Neuronal stem cell (in vitro differentiated cells): Measurements from ENCODE around the gene KRT86.
A peak's percentile ranks its signal among the peaks of the same experiment; 100 is the strongest.

Experiments
- DNase-seq: peaks from one replicate; pipeline ENCODE4 v3.0.0-alpha.2; 2013; ENCODE audit warnings: low spot score
- H2AFZ ChIP-seq: one replicate; pipeline ENCODE4 v1.6.1; 2013; ENCODE audit warnings: mild to moderate bottlenecking, low read length, inconsistent platforms
- H2AK5ac ChIP-seq: 2 replicates; pipeline ENCODE4 v1.6.1; 2013; ENCODE audit warnings: low read depth, mild to moderate bottlenecking, inconsistent platforms, low read length, moderate library complexity, mixed read lengths
- H2BK120ac ChIP-seq: 2 replicates; pipeline ENCODE4 v1.6.1; 2013; ENCODE audit warnings: low read depth, mild to moderate bottlenecking, inconsistent platforms, low read length, moderate library complexity, mixed read lengths
- H2BK12ac ChIP-seq: one replicate; pipeline ENCODE4 v1.6.1; 2013; ENCODE audit warnings: low read length, inconsistent platforms
- H2BK15ac ChIP-seq: 2 replicates; pipeline ENCODE4 v1.6.1; 2013; ENCODE audit warnings: mild to moderate bottlenecking, low read length, inconsistent platforms, mixed read lengths
- H2BK5ac ChIP-seq: one replicate; pipeline ENCODE4 v1.6.1; 2013; ENCODE audit warnings: inconsistent platforms, mild to moderate bottlenecking, low read length, moderate library complexity
- H3K14ac ChIP-seq: one replicate; pipeline ENCODE4 v1.6.1; 2013; ENCODE audit warnings: low read length, inconsistent platforms
- H3K18ac ChIP-seq: 2 replicates; pipeline ENCODE4 v1.6.1; 2013; ENCODE audit warnings: low read length, inconsistent platforms
- H3K23ac ChIP-seq: 2 replicates; pipeline ENCODE4 v1.6.1; 2013; ENCODE audit warnings: low read depth, mild to moderate bottlenecking, mixed read lengths, low read length, inconsistent platforms; ENCODE audit not compliant: poor library complexity
- H3K27ac ChIP-seq: replicated peaks from 3 replicates; pipeline ENCODE4 v1.5.1; 2013; ENCODE audit warnings: low read length, inconsistent platforms
- H3K27me3 ChIP-seq, 3 experiments: 2 replicates each; pipeline ENCODE4 v1.6.1; 2013; ENCODE audit warnings: low read length in 3 of 3, mild to moderate bottlenecking in 2 of 3, inconsistent platforms in 1 of 3, low read depth in 1 of 3, mixed read lengths in 1 of 3, moderate library complexity in 1 of 3; ENCODE audit not compliant: control insufficient read depth in 3 of 3, insufficient read depth in 3 of 3
- H3K36me3 ChIP-seq, 2 donors: replicated peaks in 1 of 2; 2 replicates each; pipeline ENCODE4 v1.6.1; 2013; ENCODE audit warnings: low read length in 2 of 2; ENCODE audit not compliant: control insufficient read depth in 2 of 2, insufficient read depth in 2 of 2
- H3K4ac ChIP-seq: 2 replicates; pipeline ENCODE4 v1.6.1; 2013; ENCODE audit warnings: inconsistent platforms, mild to moderate bottlenecking, low read length, moderate library complexity
- H3K4me1 ChIP-seq, 2 donors: 1 replicate in 1 of 2; 2 replicates in 1 of 2; pipeline ENCODE4 v1.6.1; 2013; ENCODE audit warnings: low read length in 2 of 2, low read depth in 1 of 2; ENCODE audit not compliant: control insufficient read depth in 2 of 2, insufficient read depth in 1 of 2
- H3K4me2 ChIP-seq: one replicate; pipeline ENCODE4 v1.6.1; 2013; ENCODE audit warnings: mild to moderate bottlenecking, low read length, inconsistent platforms; ENCODE audit not compliant: insufficient read depth, poor library complexity, severe bottlenecking
- H3K4me3 ChIP-seq, 2 donors: 2 replicates each; pipeline ENCODE4 v1.5.1; 2013; ENCODE audit warnings: low read length in 2 of 2, mild to moderate bottlenecking in 2 of 2, inconsistent platforms in 1 of 2, moderate library complexity in 1 of 2
- H3K79me1 ChIP-seq: one replicate; pipeline ENCODE4 v1.6.1; 2013; ENCODE audit warnings: low read depth, mild to moderate bottlenecking, inconsistent platforms, low read length, moderate library complexity
- H3K9ac ChIP-seq: one replicate; pipeline ENCODE4 v1.6.1; 2013; ENCODE audit warnings: mild to moderate bottlenecking, low read depth, low read length, inconsistent platforms; ENCODE audit not compliant: poor library complexity
- H3K9me3 ChIP-seq, 2 donors: replicated peaks in 1 of 2; 2 replicates each; pipeline versions ENCODE3 to v1.6.1; 2013; ENCODE audit warnings: low read length in 2 of 2, mild to moderate bottlenecking in 2 of 2, inconsistent platforms in 1 of 2, low read depth in 1 of 2, mixed read lengths in 1 of 2, moderate library complexity in 1 of 2; ENCODE audit not compliant: control insufficient read depth in 2 of 2, insufficient read depth in 1 of 2
- H4K8ac ChIP-seq: one replicate; pipeline ENCODE4 v1.6.1; 2013; ENCODE audit warnings: low read depth, mild to moderate bottlenecking, inconsistent platforms, low read length, moderate library complexity
- H4K91ac ChIP-seq: one replicate; pipeline ENCODE4 v1.6.1; 2013; ENCODE audit warnings: low read length, low read depth, mild to moderate bottlenecking, inconsistent platforms; ENCODE audit not compliant: poor library complexity
- WGBS, 2 donors: extraction: QIAGEN DNeasy Blood & Tissue Kit; methylation state at CpG; one replicate each; pipeline ENCODE4 v1.1.7; 2013; ENCODE audit warnings: missing lambda C conversion rate in 2 of 2, mixed read lengths in 1 of 2; ENCODE audit not compliant: insufficient read length in 2 of 2, insufficient replicate concordance in 1 of 2; ENCODE audit errors: extremely low coverage in 2 of 2; 5-methylcytosine and 5-hydroxymethylcytosine counted together

Gene KRT86

GRCh38 chr12:52243259-52243855 lies 31.1 kb upstream of the KRT86 start:
- Histone ChIP-seq H4K91ac (no peak overlapping the region), H3K4ac (no peak overlapping the region), H3K4me1 (peaks cover 2 to 4% of the 10 kb centered on the region in 2 donors), H2BK120ac (no peak overlapping the region), H4K8ac (no peak overlapping the region), H3K36me3 (no peaks in the 10 kb centered on the region), H3K23ac (no peak overlapping the region), H3K4me2 (no peak overlapping the region), H2BK15ac (no peak overlapping the region), H2AK5ac (peak overlapping the region; percentile 22), H3K18ac (no peak overlapping the region), H3K14ac (no peak overlapping the region), H3K4me3 (no peak overlapping the region), H2BK12ac (no peak overlapping the region), H3K79me1 (peaks cover 1% of the 10 kb centered on the region), H3K9ac (no peak overlapping the region), H3K27ac (no peak overlapping the region), H3K27me3 (peaks cover 0 to 17% (median 0%) of the 10 kb centered on the region in 3 experiments), H2AFZ (no peak overlapping the region), H2BK5ac (no peak overlapping the region), H3K9me3 (no peaks in the 10 kb centered on the region)
- DNase-seq = no peak
- WGBS, 2 donors = no CpG with 5 or more reads among the region's 5 CpGs

GRCh38 chr12:52243856-52244614 lies 30.4 kb upstream of the KRT86 start:
- Histone ChIP-seq H3K4me3 (no peak overlapping the region), H3K79me1 (no peaks in the 10 kb centered on the region), H2AK5ac (peak overlapping the region; percentile 25), H3K27me3 (peaks cover 0 to 24% (median 4%) of the 10 kb centered on the region in 3 experiments), H3K18ac (peak overlapping the region; percentile 30), H4K8ac (no peak overlapping the region), H3K4ac (no peak overlapping the region), H2BK12ac (no peak overlapping the region), H4K91ac (no peak overlapping the region), H3K4me2 (no peak overlapping the region), H2AFZ (no peak overlapping the region), H2BK120ac (no peak overlapping the region), H3K27ac (no peak overlapping the region), H2BK5ac (no peak overlapping the region), H3K9me3 (no peaks in the 10 kb centered on the region), H3K23ac (peak overlapping the region; percentile 69), H3K36me3 (no peaks in the 10 kb centered on the region), H3K9ac (no peak overlapping the region), H3K14ac (no peak overlapping the region), H3K4me1 (peaks cover 2 to 4% of the 10 kb centered on the region in 2 donors), H2BK15ac (no peak overlapping the region)
- no CpG with 5 or more reads among the region's 12 CpGs for WGBS, 2 donors
- no peak for DNase-seq

- H2AFZ ChIP-seq = no peak overlapping the region
- H3K4me3 ChIP-seq = no peak overlapping the region
- H2BK120ac ChIP-seq = no peak overlapping the region
- no peak overlapping the region for H3K9ac ChIP-seq
- peak overlapping the region; percentile 69 for H3K23ac ChIP-seq
- H3K4me1 ChIP-seq = peaks cover 2 to 4% of the 10 kb centered on the region in 2 donors
- H3K18ac ChIP-seq = no peak overlapping the region
- H2BK15ac ChIP-seq = no peak overlapping the region
- no peak overlapping the region for H2BK12ac ChIP-seq
- H2BK5ac ChIP-seq = no peak overlapping the region
- H3K27me3 ChIP-seq = peaks cover 0 to 30% (median 9%) of the 10 kb centered on the region in 3 experiments
- H3K79me1 ChIP-seq = no peaks in the 10 kb centered on the region
- H2AK5ac ChIP-seq = peak overlapping the region; percentile 25
- WGBS, 2 donors = no CpG with 5 or more reads among the region's 3 CpGs
- H3K36me3 ChIP-seq = no peaks in the 10 kb centered on the region
- no peak overlapping the region for H3K27ac ChIP-seq
- H4K8ac ChIP-seq = no peak overlapping the region
- H3K14ac ChIP-seq = no peak overlapping the region
- no peak overlapping the region for H4K91ac ChIP-seq
- DNase-seq = no peak
- no peaks in the 10 kb centered on the region for H3K9me3 ChIP-seq
- H3K4ac ChIP-seq = no peak overlapping the region
- no peak overlapping the region for H3K4me2 ChIP-seq
These were observed 29.8 kb upstream of the KRT86 start for GRCh38 chr12:52244615-52244994.

GRCh38 chr12:52245259-52245961 lies 29.0 kb upstream of the KRT86 start:
- Histone ChIP-seq H3K4ac (no peak overlapping the region), H4K91ac (no peak overlapping the region), H4K8ac (no peak overlapping the region), H3K23ac (peak overlapping the region; percentile 49), H3K27me3 (peaks cover 0 to 38% (median 17%) of the 10 kb centered on the region in 3 experiments), H3K36me3 (no peaks in the 10 kb centered on the region), H3K27ac (no peak overlapping the region), H2AFZ (no peak overlapping the region), H3K4me1 (peaks cover 2 to 4% of the 10 kb centered on the region in 2 donors), H2BK15ac (no peak overlapping the region), H2AK5ac (no peak overlapping the region), H2BK5ac (no peak overlapping the region), H3K4me2 (no peak overlapping the region), H3K18ac (no peak overlapping the region), H3K14ac (no peak overlapping the region), H3K4me3 (no peak overlapping the region), H2BK12ac (peak overlapping the region; percentile 61), H3K9me3 (no peaks in the 10 kb centered on the region), H3K79me1 (no peaks in the 10 kb centered on the region), H2BK120ac (no peak overlapping the region), H3K9ac (no peak overlapping the region)
- no CpG with 5 or more reads among the region's 20 CpGs for WGBS, 2 donors
- no peak for DNase-seq
